Activated CD8-positive, alpha-beta T cell treated with anti-CD3 and anti-CD28 coated beads, Interleukin-2, amount 10 ng/mL, durations not matched to agents 7 days and 5 days (primary cell): ENCODE measurements around the gene EIF3I. TPM values are rescaled to one million over a fixed set of nuclear protein-coding genes. Genes with fewer than 3 reads are reported as not detected.
A peak's percentile ranks its signal among the peaks of the same experiment; 100 is the strongest.

Source experiments
- ATAC-seq: fragments of 150-1000 bp; cut with Tn5 transposase; one replicate; pipeline ENCODE4 v1.10.0; 2021; ENCODE audit warnings: moderate library complexity
- CTCF ChIA-PET: fragments of 350-600 bp; sonication (Branson Sonifier 250); formaldehyde crosslinking; loops from one replicate; lab custom pipeline; 2021; ENCODE audit warnings: antibody characterized with exemption; lab: Charles Lee
- POLR2A ChIA-PET: fragments of 350-600 bp; sonication (Branson Sonifier 250); formaldehyde crosslinking; loops from one replicate; lab custom pipeline; 2021; ENCODE audit warnings: antibody characterized with exemption; lab: Charles Lee
- DNase-seq: peaks from one replicate; pipeline ENCODE4 v3.0.0-alpha.2; 2020
- H3K27ac Mint-ChIP-seq: one replicate; pipeline ENCODE4 v1.8.0; 2021; ENCODE audit warnings: mild to moderate bottlenecking, mixed read lengths
- H3K27me3 Mint-ChIP-seq: one replicate; pipeline ENCODE4 v1.8.0; 2021; ENCODE audit warnings: low read depth, mixed read lengths
- H3K36me3 Mint-ChIP-seq: one replicate; pipeline ENCODE4 v1.8.0; 2021; ENCODE audit warnings: low read depth, mixed read lengths
- H3K4me1 Mint-ChIP-seq: one replicate; pipeline ENCODE4 v1.8.0; 2021; ENCODE audit warnings: low read depth, mixed read lengths
- H3K4me3 Mint-ChIP-seq: one replicate; pipeline ENCODE4 v1.8.0; 2021; ENCODE audit warnings: mild to moderate bottlenecking, mixed read lengths
- H3K9me3 Mint-ChIP-seq: one replicate; pipeline ENCODE4 v1.8.0; 2022; ENCODE audit warnings: mixed read lengths; ENCODE audit not compliant: insufficient read depth
- total RNA-seq, 2 experiments: library from RNA; stranded (reverse); gene quantifications; one replicate each; pipeline ENCODE4 v1.2.3, GENCODE V29; 2021

Gene EIF3I
- total RNA-seq, 2 experiments from 2014 or later = 194 to 196 TPM

- peak overlapping the region; percentile 58 for H3K27ac Mint-ChIP-seq
- POLR2A ChIA-PET = interaction anchor here (0.7 to 1.9 kb wide), 3 partner anchors 14 to 450 kb away, joined by 3 to 7 read pairs (median 4); no protein-coding TSS in a partner anchor
- DNase-seq (no peak), ATAC-seq (no peak)
- H3K9me3 Mint-ChIP-seq = no peaks in the 10 kb centered on the region
- no peak overlapping the region for H3K4me3 Mint-ChIP-seq
- no peaks in the 10 kb centered on the region for H3K27me3 Mint-ChIP-seq
- H3K36me3 Mint-ChIP-seq = peaks cover 62% of the 10 kb centered on the region
- CTCF ChIA-PET = interaction anchor here (0.7 to 8.0 kb wide), 3 partner anchors 17 to 52 kb away, joined by 3 to 52 read pairs (median 4); partner anchors contain the start of gene LCK
- H3K4me1 Mint-ChIP-seq = peaks cover 79% of the 10 kb centered on the region
Observed at GRCh38 chr1:32198237-32199042, 23.8 kb upstream of the EIF3I start.

GRCh38 chr1:32199043-32199716 lies 23.0 kb upstream of the EIF3I start:
- Mint-ChIP-seq H3K36me3 (peaks cover 63% of the 10 kb centered on the region), H3K4me3 (no peak overlapping the region), H3K27me3 (no peaks in the 10 kb centered on the region), H3K9me3 (no peaks in the 10 kb centered on the region), H3K4me1 (peaks cover 80% of the 10 kb centered on the region), H3K27ac (peak overlapping the region; percentile 9)
- CTCF ChIA-PET = interaction anchor here (2.2 to 8.0 kb wide), 3 partner anchors 16 to 49 kb away, joined by 6 to 52 read pairs (median 13); partner anchors contain the start of gene TXLNA
- ATAC-seq (no peak), DNase-seq (no peak)
- POLR2A ChIA-PET = interaction anchor here (0.8 to 2.9 kb wide), 4 partner anchors 16 to 127 kb away, joined by 3 to 20 read pairs (median 6); partner anchors contain the start of genes LCK and TXLNA

GRCh38 chr1:32199717-32200072 lies 22.5 kb upstream of the EIF3I start:
- POLR2A ChIA-PET = interaction anchor here (0.8 to 2.9 kb wide), 7 partner anchors 10 to 128 kb away, joined by 3 to 20 read pairs (median 6); partner anchors contain the start of genes LCK and TXLNA
- H3K27me3 Mint-ChIP-seq = no peaks in the 10 kb centered on the region
- CTCF ChIA-PET = interaction anchor here (1.4 to 8.0 kb wide), 6 partner anchors 8 to 91 kb away, joined by 3 to 52 read pairs (median 6); partner anchors contain the start of gene TXLNA

GRCh38 chr1:32200226-32201010 lies 21.8 kb upstream of the EIF3I start, which contains the start of gene CCDC28B:
TSS of gene CCDC28B (plus strand) at chr1:32200595. CDS start at chr1:32201936, 1,341 bp downstream.
- Mint-ChIP-seq H3K9me3 (no peaks in the 10 kb centered on the region), H3K27ac (peak within 1 kb of the TSS; percentile 76), H3K4me1 (peaks cover 78% of the 10 kb centered on the region), H3K36me3 (peaks cover 55% of the 10 kb centered on the region), H3K4me3 (peak within 1 kb of the TSS; percentile 92), H3K27me3 (no peaks in the 10 kb centered on the region)
- DNase-seq (peak; percentile 72), ATAC-seq (peak; percentile 55)
- ChIA-PET POLR2A (interaction anchor here (0.6 to 2.9 kb wide), 11 partner anchors 9 to 194 kb away, joined by 3 to 20 read pairs (median 5); partner anchors contain the start of genes BSDC1, LCK and TXLNA), CTCF (interaction anchor here (0.7 to 8.0 kb wide), 9 partner anchors 8 to 90 kb away, joined by 3 to 52 read pairs (median 4); partner anchors contain the start of genes LCK and TXLNA)

More at GRCh38 chr1:32199717-32200072, 22.5 kb upstream of the EIF3I start:
- Mint-ChIP-seq H3K36me3 (peaks cover 62% of the 10 kb centered on the region), H3K4me3 (peak overlapping the region; percentile 92), H3K4me1 (peaks cover 78% of the 10 kb centered on the region), H3K9me3 (no peaks in the 10 kb centered on the region), H3K27ac (peak overlapping the region; percentile 76)
- DNase-seq (no peak), ATAC-seq (no peak)

GRCh38 chr1:32201011-32201855 lies 21.0 kb upstream of the EIF3I start:
- ATAC-seq (peak; percentile 62), DNase-seq (peak; percentile 92)
- H3K9me3 Mint-ChIP-seq = no peaks in the 10 kb centered on the region
- no peaks in the 10 kb centered on the region for H3K27me3 Mint-ChIP-seq
- ChIA-PET POLR2A (interaction anchor here (0.7 to 2.9 kb wide), 11 partner anchors 9 to 193 kb away, joined by 3 to 20 read pairs (median 5); partner anchors contain the start of genes BSDC1, LCK, TMEM39B and TXLNA), CTCF (interaction anchor here (0.7 to 8.0 kb wide), 10 partner anchors 9 to 90 kb away, joined by 3 to 52 read pairs (median 4); partner anchors contain the start of genes LCK and TXLNA)
- H3K4me1 Mint-ChIP-seq = peaks cover 76% of the 10 kb centered on the region
- peak overlapping the region; percentile 92 for H3K4me3 Mint-ChIP-seq
- peak overlapping the region; percentile 76 for H3K27ac Mint-ChIP-seq
- H3K36me3 Mint-ChIP-seq = peaks cover 48% of the 10 kb centered on the region

- peaks cover 53% of the 10 kb centered on the region for H3K4me1 Mint-ChIP-seq
- H3K9me3 Mint-ChIP-seq = no peaks in the 10 kb centered on the region
- no peak overlapping the region for H3K27ac Mint-ChIP-seq
- no peaks in the 10 kb centered on the region for H3K27me3 Mint-ChIP-seq
- H3K36me3 Mint-ChIP-seq = peaks cover 39% of the 10 kb centered on the region
- ChIA-PET CTCF (interaction anchor here (0.8 to 4.3 kb wide), 5 partner anchors 8 to 96 kb away, joined by 3 to 47 read pairs (median 4); no protein-coding TSS in a partner anchor), POLR2A (interaction anchor here (0.7 to 3.8 kb wide), 4 partner anchors 11 to 147 kb away, joined by 3 to 22 read pairs (median 6); partner anchors contain the start of genes MARCKSL1 and TXLNA)
- no peak for DNase-seq
- peak overlapping the region; percentile 88 for H3K4me3 Mint-ChIP-seq
- no peak for ATAC-seq
Observed at GRCh38 chr1:32204943-32205361, 17.3 kb upstream of the EIF3I start.

- Mint-ChIP-seq H3K36me3 (peaks cover 39% of the 10 kb centered on the region), H3K4me1 (peaks cover 49% of the 10 kb centered on the region), H3K27me3 (no peaks in the 10 kb centered on the region), H3K27ac (peak within 1 kb of the TSS; percentile 86), H3K4me3 (peak within 1 kb of the TSS; percentile 88), H3K9me3 (no peaks in the 10 kb centered on the region)
- ChIA-PET POLR2A (interaction anchor here (0.6 to 3.8 kb wide), 14 partner anchors 10 to 419 kb away, joined by 3 to 22 read pairs (median 3); partner anchors contain the start of genes BSDC1, MARCKSL1 and TXLNA), CTCF (interaction anchor here (0.9 to 4.3 kb wide), 6 partner anchors 9 to 208 kb away, joined by 3 to 47 read pairs (median 4); no protein-coding TSS in a partner anchor)
- DNase-seq (peak; percentile 88), ATAC-seq (peak; percentile 79)
Observed at GRCh38 chr1:32205401-32206370, 16.5 kb upstream of the EIF3I start, which contains the start of gene IQCC. TSS of gene IQCC (plus strand) at chr1:32205671. CDS start at chr1:32205682, 11 bp downstream.

- peaks cover 32% of the 10 kb centered on the region for H3K4me1 Mint-ChIP-seq
- H3K36me3 Mint-ChIP-seq = peaks cover 27% of the 10 kb centered on the region
- ChIA-PET POLR2A (no interaction called here), CTCF (interaction anchor here (4.3 kb wide), 1 partner anchor 7 kb away, joined by 47 read pairs; no protein-coding TSS in a partner anchor)
- H3K27ac Mint-ChIP-seq = no peak overlapping the region
- DNase-seq = no peak
- H3K4me3 Mint-ChIP-seq = no peak overlapping the region
- no peaks in the 10 kb centered on the region for H3K9me3 Mint-ChIP-seq
- H3K27me3 Mint-ChIP-seq = no peaks in the 10 kb centered on the region
- no peak for ATAC-seq
Observed at GRCh38 chr1:32208469-32208868, 13.7 kb upstream of the EIF3I start.

GRCh38 chr1:32208891-32209328 lies 13.3 kb upstream of the EIF3I start, which contains the start of gene DCDC2B:
TSS of gene DCDC2B (plus strand) at chr1:32209089. CDS start at chr1:32209094, 5 bp downstream.
- Mint-ChIP-seq H3K27me3 (no peaks in the 10 kb centered on the region), H3K9me3 (no peaks in the 10 kb centered on the region), H3K36me3 (peaks cover 23% of the 10 kb centered on the region), H3K27ac (no peak within 1 kb of the TSS), H3K4me1 (peaks cover 28% of the 10 kb centered on the region), H3K4me3 (no peak within 1 kb of the TSS)
- DNase-seq (no peak), ATAC-seq (no peak)
- ChIA-PET CTCF (interaction anchor here (2.5 kb wide), 1 partner anchor 39 kb away, joined by 8 read pairs; the partner anchor contains the start of gene FAM167B), POLR2A (no interaction called here)
